Prostate gland (tissue), 2 donors: ENCODE measurements around the gene SLC34A1. TPM values are rescaled to one million over a fixed set of nuclear protein-coding genes. Genes with fewer than 3 reads are reported as not detected.

Experiments
- DNase-seq: peaks from one replicate; pipeline ENCODE4 v3.0.0-alpha.2; 2019; ENCODE audit warnings: low spot score
- H3K27ac ChIP-seq, 2 donors: fragments of 200-600 bp; sonication (generic); 2 replicates each; pipeline ENCODE4 v1.5.1; 2017 to 2019
- H3K27me3 ChIP-seq: fragments of 200-600 bp; sonication (generic); replicated peaks from 2 replicates; pipeline ENCODE4 v1.5.1; 2019; ENCODE audit not compliant: insufficient read depth
- H3K36me3 ChIP-seq, 2 donors: fragments of 200-600 bp; sonication (generic); 1 replicate in 1 of 2; 2 replicates in 1 of 2; pipeline versions ENCODE4 v1.5.1 to v1.8.1; 2017 to 2019
- H3K4me1 ChIP-seq: fragments of 200-600 bp; sonication (generic); replicated peaks from 2 replicates; pipeline ENCODE4 v1.5.1; 2019
- H3K4me3 ChIP-seq, 2 donors: fragments of 200-600 bp; sonication (generic); 2 replicates each; pipeline ENCODE4 v1.5.1; 2017 to 2019
- H3K9me3 ChIP-seq: fragments of 200-600 bp; sonication (generic); 2 replicates; pipeline ENCODE4 v1.5.1; 2017
- POLR2A ChIP-seq: fragments of 450-650 bp; IDR thresholded peaks from one replicate; pipeline ENCODE4 v1.6.1; 2016; ENCODE audit warnings: antibody characterized with exemption, mild to moderate bottlenecking
- POLR2AphosphoS5 ChIP-seq: sonication (generic); formaldehyde crosslinking; IDR thresholded peaks from one replicate; pipeline ENCODE4 v1.6.1; 2017; ENCODE audit warnings: antibody characterized with exemption
- WGBS: methylation state at CpG from one replicate; pipeline ENCODE4 v1.1.5; 2018; 5-methylcytosine and 5-hydroxymethylcytosine counted together
- intact Hi-C: fragments of 100-400 bp; cut with DNase I; formaldehyde crosslinking; loops from one replicate; pipeline ENCODE4 v1.14.2; 2022
- total RNA-seq, 2 donors: library from RNA; depleted of rRNA; stranded (reverse); fragments of >200 nt; gene quantifications; one replicate each; pipeline ENCODE4 v1.1.0, GENCODE V29; 2016
- TF ChIP-seq, protein P1 (sequence below), 4 experiments: fragments of 200-600 bp in 2 of 4; fragments of 450-650 bp in 2 of 4; sonication (generic) in 2 of 4; IDR thresholded peaks; 1 replicate in 3 of 4; 2 replicates in 1 of 4; pipeline ENCODE4 v1.5.1; 2016 to 2019; ENCODE audit warnings: antibody characterized with exemption in 4 of 4, mild to moderate bottlenecking in 2 of 4, moderate library complexity in 2 of 4

The SLC34A1 gene
- total RNA-seq, 2 donors from 2014 or later, result not detected

DNA sequence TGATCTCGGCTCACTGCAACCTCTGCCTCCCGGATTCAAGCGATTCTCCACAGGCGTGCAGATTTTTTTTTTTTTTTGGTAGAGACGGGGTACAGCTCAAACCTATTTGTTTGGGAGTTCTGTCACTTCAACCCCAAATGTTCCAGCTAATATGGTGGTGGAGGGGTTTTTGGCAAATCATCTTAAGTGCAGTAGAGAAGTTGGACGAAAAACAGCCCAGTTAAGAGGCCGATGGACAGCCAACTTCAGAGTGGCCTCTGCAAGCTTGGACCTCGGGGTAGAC, 61.6 kb downstream of the SLC34A1 start:
- H3K4me3 ChIP-seq, result peak overlapping the region in 1 of 2 donors; percentile 64
- H3K27ac ChIP-seq, result no peak overlapping the region
- TF ChIP-seq POLR2AphosphoS5, result no peak
- TF ChIP-seq, protein P1, sequence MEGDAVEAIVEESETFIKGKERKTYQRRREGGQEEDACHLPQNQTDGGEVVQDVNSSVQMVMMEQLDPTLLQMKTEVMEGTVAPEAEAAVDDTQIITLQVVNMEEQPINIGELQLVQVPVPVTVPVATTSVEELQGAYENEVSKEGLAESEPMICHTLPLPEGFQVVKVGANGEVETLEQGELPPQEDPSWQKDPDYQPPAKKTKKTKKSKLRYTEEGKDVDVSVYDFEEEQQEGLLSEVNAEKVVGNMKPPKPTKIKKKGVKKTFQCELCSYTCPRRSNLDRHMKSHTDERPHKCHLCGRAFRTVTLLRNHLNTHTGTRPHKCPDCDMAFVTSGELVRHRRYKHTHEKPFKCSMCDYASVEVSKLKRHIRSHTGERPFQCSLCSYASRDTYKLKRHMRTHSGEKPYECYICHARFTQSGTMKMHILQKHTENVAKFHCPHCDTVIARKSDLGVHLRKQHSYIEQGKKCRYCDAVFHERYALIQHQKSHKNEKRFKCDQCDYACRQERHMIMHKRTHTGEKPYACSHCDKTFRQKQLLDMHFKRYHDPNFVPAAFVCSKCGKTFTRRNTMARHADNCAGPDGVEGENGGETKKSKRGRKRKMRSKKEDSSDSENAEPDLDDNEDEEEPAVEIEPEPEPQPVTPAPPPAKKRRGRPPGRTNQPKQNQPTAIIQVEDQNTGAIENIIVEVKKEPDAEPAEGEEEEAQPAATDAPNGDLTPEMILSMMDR (IDR thresholded peaks at IDR 0.05), result no peak
- WGBS, result 4% methylated on average over 8 of the region's 8 CpGs
- H3K36me3 ChIP-seq, result no peaks in the 10 kb centered on the region
- peaks cover 4% of the 10 kb centered on the region for H3K4me1 ChIP-seq
- no peaks in the 10 kb centered on the region for H3K27me3 ChIP-seq
- no peaks in the 10 kb centered on the region for H3K9me3 ChIP-seq
- intact Hi-C loops, result no loop called here
- no peak for DNase-seq

DNA sequence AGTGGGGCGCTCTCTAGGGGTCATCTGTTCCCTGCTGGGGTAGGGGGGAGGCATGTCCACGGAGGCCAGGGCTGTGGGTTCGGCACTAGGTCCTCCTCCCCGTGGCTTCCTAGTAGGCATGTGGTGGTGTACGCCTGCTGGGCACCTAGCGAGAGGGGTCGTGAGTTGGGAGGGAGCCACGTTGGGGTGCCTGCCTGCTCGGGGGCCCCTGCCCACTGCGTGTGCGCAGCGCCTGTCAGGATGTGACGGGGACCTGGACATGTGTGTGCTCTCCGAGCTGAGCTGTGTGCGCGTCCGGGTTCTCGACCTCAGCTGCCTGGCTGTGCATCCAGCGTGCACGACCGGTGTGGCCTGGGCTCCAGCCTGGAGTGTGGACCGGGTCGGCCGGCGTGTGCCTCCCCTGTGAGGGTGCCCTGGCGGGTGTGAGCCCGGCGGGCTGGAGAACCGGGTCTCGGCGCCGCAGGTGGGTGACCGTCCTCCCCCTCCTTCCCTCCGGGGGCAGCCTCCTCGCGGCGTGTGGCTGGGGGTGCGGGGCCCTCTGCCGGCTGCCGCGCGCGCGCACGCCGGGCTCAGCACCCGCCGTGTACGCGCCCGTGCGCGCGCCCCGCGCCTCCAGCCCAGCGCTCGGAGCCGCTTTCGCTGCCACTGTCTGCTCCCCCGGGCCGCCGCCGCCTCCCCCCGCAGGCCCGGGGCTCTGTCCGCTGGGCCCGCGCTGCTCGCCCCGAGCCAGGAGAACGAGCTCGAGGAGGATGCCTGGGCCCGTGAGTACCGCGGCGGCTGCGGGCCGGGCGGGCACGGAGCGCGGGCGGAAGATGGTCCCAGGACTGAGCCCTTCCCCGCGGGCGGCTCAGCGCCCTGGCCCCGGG, 62.2 kb downstream of the SLC34A1 start, which contains the start of gene PRR7:
Gene PRR7, plus strand, starts transcription at position 615 of the 866 bp plus-strand sequence. CDS start 8,254 bp downstream, outside the sequence.
- Histone ChIP-seq H3K27ac (peak within 1 kb of the TSS; percentile 36 to 41), H3K36me3 (no peaks in the 10 kb centered on the region), H3K4me3 (peak within 1 kb of the TSS; percentile 52 to 64), H3K4me1 (peaks cover 4% of the 10 kb centered on the region), H3K27me3 (no peaks in the 10 kb centered on the region), H3K9me3 (no peaks in the 10 kb centered on the region)
- WGBS, result under 1% methylated on average over 39 of the region's 89 CpGs
- TF ChIP-seq POLR2AphosphoS5, result no peak
- TF ChIP-seq, protein P1 (IDR thresholded peaks at IDR 0.05), result peak in 2 of 4 experiments; percentile 29 to 46
- intact Hi-C loops, result no loop called here
- peak; percentile 51 for DNase-seq

DNA sequence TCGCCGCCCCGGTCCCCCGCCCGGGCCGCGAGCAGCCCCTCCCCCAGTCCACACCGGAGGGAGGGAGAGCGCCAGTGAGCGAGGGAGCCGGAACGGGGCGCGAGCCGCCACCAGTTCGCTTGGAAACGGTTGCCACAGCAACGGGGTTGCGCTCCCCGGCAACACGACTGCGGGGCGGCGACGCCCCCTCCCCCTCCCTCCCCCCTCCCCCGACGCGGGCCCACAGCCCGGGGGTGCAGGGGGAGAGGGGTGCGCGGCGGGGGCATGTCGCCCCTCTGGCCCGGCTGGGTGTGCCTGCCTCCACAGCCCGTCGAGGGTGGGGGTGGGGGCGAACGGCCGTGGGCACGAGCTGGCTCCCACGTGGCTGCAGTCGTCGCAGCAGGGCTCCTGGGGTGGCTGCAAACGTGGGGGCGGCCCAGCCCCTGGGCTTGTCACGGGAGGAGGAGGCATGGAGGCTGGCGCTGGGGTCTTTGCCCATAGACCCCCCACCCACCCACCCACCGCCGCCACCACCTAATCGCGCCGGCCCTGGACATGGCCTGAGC, 62.9 kb downstream of the SLC34A1 start:
- TF ChIP-seq POLR2AphosphoS5, result no peak
- no peak for TF ChIP-seq POLR2A
- intact Hi-C loops, result no loop called here
- no peaks in the 10 kb centered on the region for H3K27me3 ChIP-seq
- peaks cover 4% of the 10 kb centered on the region for H3K4me1 ChIP-seq
- peak overlapping the region; percentile 36 to 41 for H3K27ac ChIP-seq
- peak overlapping the region; percentile 52 to 64 for H3K4me3 ChIP-seq
- H3K9me3 ChIP-seq, result no peaks in the 10 kb centered on the region
- 2% methylated on average over 20 of the region's 52 CpGs for WGBS
- no peak for DNase-seq
- H3K36me3 ChIP-seq, result no peaks in the 10 kb centered on the region

DNA sequence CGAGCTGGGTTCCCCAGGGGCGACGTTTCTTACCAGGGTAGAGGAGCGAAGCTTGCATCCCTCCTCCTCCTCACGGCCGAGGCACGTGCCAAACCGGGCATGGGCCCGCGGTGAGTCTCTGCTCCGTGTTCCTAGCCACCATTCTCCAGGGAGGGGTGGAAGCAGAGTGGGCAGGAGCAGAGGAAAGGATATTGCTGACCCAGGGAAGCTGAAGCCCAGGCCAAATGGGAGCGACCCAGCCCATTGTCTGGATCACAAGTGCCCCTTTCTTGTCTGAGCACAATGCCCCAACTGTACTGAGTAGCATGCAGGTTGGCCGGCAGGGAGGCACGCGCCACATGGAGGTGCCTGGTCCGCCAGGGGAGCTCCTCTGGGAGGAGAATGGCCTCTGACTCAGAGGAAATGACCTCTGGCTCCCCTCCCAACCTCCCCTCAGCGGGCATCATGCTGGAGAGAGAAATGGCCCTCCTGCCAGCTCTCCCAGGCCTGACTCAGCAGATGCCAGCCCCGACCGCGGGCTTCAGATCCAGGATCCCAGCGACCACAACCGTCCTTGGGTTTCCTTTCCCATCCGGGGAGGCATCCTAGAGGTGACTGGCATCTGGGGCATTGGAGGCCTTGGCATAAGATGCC, 63.5 kb downstream of the SLC34A1 start:
- no peak for TF ChIP-seq POLR2A
- TF ChIP-seq, protein P1 (IDR thresholded peaks at IDR 0.05), result peak in 1 of 4 experiments; percentile 3
- TF ChIP-seq POLR2AphosphoS5, result no peak
- WGBS, result 22% methylated on average over 23 of the region's 23 CpGs
- H3K27ac ChIP-seq, result no peak overlapping the region

More for the DNA sequence above, 63.5 kb downstream of the SLC34A1 start:
- H3K9me3 ChIP-seq, result no peaks in the 10 kb centered on the region
- peak overlapping the region in 1 of 2 donors; percentile 64 for H3K4me3 ChIP-seq
- peaks cover 4% of the 10 kb centered on the region for H3K4me1 ChIP-seq
- H3K27me3 ChIP-seq, result no peaks in the 10 kb centered on the region
- intact Hi-C loops, result no loop called here
- H3K36me3 ChIP-seq, result no peaks in the 10 kb centered on the region
- no peak for DNase-seq

Other genes starting within 250 kb of the SLC34A1 start
- gene RAB24, start 80.7 kb upstream of the SLC34A1 start, total RNA-seq, result 10 to 100 TPM; 30.0 to 30.4 TPM
- gene PRELID1, start 80.6 kb upstream of the SLC34A1 start, total RNA-seq, result 10 to 100 TPM; 76.5 to 95.8 TPM
- 10 to 100 TPM; 13.5 to 20.5 TPM for gene MXD3, start 72.5 kb upstream of the SLC34A1 start, total RNA-seq
- gene LMAN2, start 32.8 kb upstream of the SLC34A1 start, total RNA-seq, result 100 to 1,000 TPM; 350 to 369 TPM
- gene RGS14, start 26.5 kb upstream of the SLC34A1 start, total RNA-seq, result 10 to 100 TPM; 13.3 to 24.2 TPM
- gene PFN3, start 16.2 kb downstream of the SLC34A1 start, total RNA-seq, result not detected
- 1 to 10 TPM in 1 of 2 donors, under 1 TPM in 1; 0.74 to 2.6 TPM for gene F12, start 25.1 kb downstream of the SLC34A1 start, total RNA-seq
- gene GRK6, start 42.2 kb downstream of the SLC34A1 start, total RNA-seq, result 10 to 100 TPM; 28.6 to 32.4 TPM
- 10 to 100 TPM in 1 of 2 donors, 1 to 10 TPM in 1; 8.7 to 11.0 TPM for gene PRR7, start 62.4 kb downstream of the SLC34A1 start, total RNA-seq
- gene DBN1, start 89.2 kb downstream of the SLC34A1 start, total RNA-seq, result 10 to 100 TPM; 33.1 to 65.1 TPM
- 100 to 1,000 TPM; 155 to 235 TPM for gene PDLIM7, start 113.2 kb downstream of the SLC34A1 start, total RNA-seq
- 10 to 100 TPM in 1 of 2 donors, 1 to 10 TPM in 1; 5.0 to 10.4 TPM for gene DOK3, start 125.4 kb downstream of the SLC34A1 start, total RNA-seq
- gene DDX41, start 132.5 kb downstream of the SLC34A1 start, total RNA-seq, result 100 to 1,000 TPM; 126 to 139 TPM
- gene FAM193B, start 170.1 kb downstream of the SLC34A1 start, total RNA-seq, result 100 to 1,000 TPM in 1 of 2 donors, 10 to 100 TPM in 1; 59.6 to 112 TPM
- 100 to 1,000 TPM; 136 to 176 TPM for gene TMED9, start 207.8 kb downstream of the SLC34A1 start, total RNA-seq
- gene B4GALT7, start 215.7 kb downstream of the SLC34A1 start, total RNA-seq, result 10 to 100 TPM; 41.6 to 66.2 TPM